ENCODE measurements around the gene LDLRAD4. TPM values are rescaled to one million over a fixed set of nuclear protein-coding genes. Genes with fewer than 3 reads are reported as not detected.

The LDLRAD4 gene
- total and polyA plus RNA-seq, 9 of the 15 experiments (the other 6 are each of a cell fraction or from before 2014, with no cell fraction given): 0.01 TPM; not detected in 8

GRCh38 chr18:13192970-13193369 is 25.6 kb upstream of the LDLRAD4 start:
- Histone ChIP-seq H3K36me3 (ENCODE audit: control insufficient read depth, insufficient read depth, low read length) (no peaks in the 10 kb centered on the region), H4K20me1 (replicated peaks; ENCODE audit: control insufficient read depth, insufficient read depth, low read length) (no peaks in the 10 kb centered on the region), H2AFZ (ENCODE audit: low read depth, low read length) (no peak overlapping the region), H3K9me3 (replicated peaks; ENCODE audit: control insufficient read depth, insufficient read depth, low read depth, low read length) (no peaks in the 10 kb centered on the region), H3K79me2 (ENCODE audit: control insufficient read depth, insufficient read depth, low read length) (no peaks in the 10 kb centered on the region), H3K27me3 (ENCODE audit: control insufficient read depth in 2 of 2, insufficient read depth in 2 of 2, low read length in 2 of 2) (peaks cover 3 to 4% of the 10 kb centered on the region in 2 experiments; a peak in 3 of 5 replicates), H3K9ac (ENCODE audit: insufficient read depth in 1 of 2, low read depth in 2 of 2, low read length in 2 of 2) (no peak overlapping the region), H3K9me1 (ENCODE audit: control insufficient read depth, insufficient read depth, low read length) (no peaks in the 10 kb centered on the region), H3K27ac (ENCODE audit: extremely low read depth, low read depth, low read length) (no peak overlapping the region), H3K4me1 (replicated peaks in 1 of 2; ENCODE audit: control insufficient read depth in 2 of 2, insufficient read depth in 2 of 2, low read length in 2 of 2) (no peaks in the 10 kb centered on the region; a peak in 1 of 5 replicates), H3K4me2 (ENCODE audit: insufficient read depth, low read length) (no peak overlapping the region), H3K4me3 (no peak overlapping the region)
- DNase-seq (ENCODE audit: extremely low read depth in 1 of 4, low spot score in 3 of 4) (no peak), ATAC-seq (no peak), FAIRE-seq (no peak)
- no TSS peak for BruUV-seq (replicated peaks)
- POLR2A ChIA-PET: no interaction called here
- WGBS (ENCODE audit: insufficient coverage, low coverage, missing lambda C conversion rate): 0% methylated on average over 2 of the region's 2 CpGs
- TF ChIP-seq KLF13 (tag; IDR thresholded peaks at IDR 0.05; ENCODE audit: borderline replicate concordance, low read depth) (no peak), CEBPB (tag; IDR thresholded peaks at IDR 0.05) (no peak), HMGN3 (IDR thresholded peaks at IDR 0.05; ENCODE audit: borderline replicate concordance, extremely low read depth, insufficient read length, low read depth, low read length) (no peak), ZSCAN29 (IDR thresholded peaks at IDR 0.05) (no peak), ZNF592 (IDR thresholded peaks at IDR 0.05) (no peak), SNRNP70 (optimal IDR thresholded peaks at IDR 0.05; ENCODE audit: low read depth, low read length) (no peak), ATF7 (IDR thresholded peaks at IDR 0.05) (no peak), THRAP3 (IDR thresholded peaks at IDR 0.05; ENCODE audit: borderline replicate concordance) (no peak), GTF2A2 (tag; IDR thresholded peaks at IDR 0.05) (no peak), ZNF316 (IDR thresholded peaks at IDR 0.05) (no peak; the same call in 1 of the 2 replicates), ZBTB26 (CRISPR knock-in tag; IDR thresholded peaks at IDR 0.05) (no peak), MCM7 (IDR thresholded peaks at IDR 0.05) (no peak), PREB (CRISPR knock-in tag; IDR thresholded peaks at IDR 0.05) (no peak)
- in situ Hi-C loops (cut with MboI): no loop called here
- CTCF ChIA-PET (ENCODE audit: low intra/inter-chr PET ratio): no interaction called here
- intact Hi-C loops (cut with micrococcal nuclease): no loop called here

Measured in K562 (cell line).